Tibial nerve (tissue), 4 donors: ENCODE data around the gene NRN1L. TPM values are rescaled to one million over a fixed set of nuclear protein-coding genes. Genes with fewer than 3 reads are reported as not detected.
"Not testable (repeated sequence)": the region's sequence is repeated elsewhere in the genome, so short reads cannot be mapped to it uniquely, and the experiment has no call there.

Experiments used
- DNase-seq, 2 donors: peaks; one replicate each; pipeline ENCODE4 v3.0.0-alpha.2; 2019; ENCODE audit warnings: low spot score in 2 of 2
- H3K27ac ChIP-seq, 4 donors: fragments of 200-600 bp; sonication (generic) in 3 of 4; one replicate each; pipeline ENCODE4 v1.5.1; 2017 to 2019; ENCODE audit warnings: mild to moderate bottlenecking in 1 of 4
- H3K27me3 ChIP-seq, 2 donors: fragments of 200-600 bp; sonication (generic) in 1 of 2; one replicate each; pipeline versions ENCODE4 v1.5.1 to v1.6.0; 2017 to 2019
- H3K36me3 ChIP-seq, 3 donors: fragments of 200-600 bp; sonication (generic); one replicate each; pipeline ENCODE4 v1.5.1; 2018 to 2019
- H3K4me1 ChIP-seq, 4 donors: fragments of 200-600 bp; sonication (generic) in 3 of 4; one replicate each; pipeline ENCODE4 v1.5.1; 2017 to 2019
- H3K4me3 ChIP-seq, 4 donors: fragments of 200-600 bp; sonication (generic) in 3 of 4; one replicate each; pipeline ENCODE4 v1.5.1; 2017 to 2019; ENCODE audit warnings: mild to moderate bottlenecking in 1 of 4, moderate library complexity in 1 of 4
- H3K9me3 ChIP-seq, 4 donors: fragments of 200-600 bp; sonication (generic) in 3 of 4; one replicate each; pipeline ENCODE4 v1.5.1; 2017 to 2019
- EP300 ChIP-seq, 2 donors: sonication (generic); formaldehyde crosslinking; IDR thresholded peaks; one replicate each; pipeline ENCODE4 v1.6.1; 2017; ENCODE audit warnings: antibody characterized with exemption in 2 of 2, mild to moderate bottlenecking in 1 of 2
- POLR2A ChIP-seq, 2 donors: fragments of 450-650 bp; IDR thresholded peaks; one replicate each; pipeline ENCODE4 v1.6.1; 2017; ENCODE audit warnings: antibody characterized with exemption in 2 of 2, mild to moderate bottlenecking in 2 of 2, moderate library complexity in 2 of 2
- WGBS, 2 donors: methylation state at CpG; one replicate each; pipeline ENCODE4 v1.1.5; 2018; 5-methylcytosine and 5-hydroxymethylcytosine counted together
- total RNA-seq, 4 donors: library from RNA; depleted of rRNA; stranded (reverse); fragments of >200 nt; gene quantifications; one replicate each; pipeline ENCODE4 v1.1.0, GENCODE V29; 2016
- TF ChIP-seq, protein P1 (sequence below), 5 experiments: fragments of 200-600 bp in 3 of 5; fragments of 450-650 bp in 2 of 5; sonication (generic) in 3 of 5; IDR thresholded peaks; one replicate each; pipeline ENCODE4 v1.5.1; 2016 to 2019; ENCODE audit warnings: antibody characterized with exemption in 5 of 5, mild to moderate bottlenecking in 3 of 5, moderate library complexity in 2 of 5

The NRN1L gene
- total RNA-seq, 4 donors from 2014 or later = 2.0 to 15.1 (median 3.9) TPM

DNA sequence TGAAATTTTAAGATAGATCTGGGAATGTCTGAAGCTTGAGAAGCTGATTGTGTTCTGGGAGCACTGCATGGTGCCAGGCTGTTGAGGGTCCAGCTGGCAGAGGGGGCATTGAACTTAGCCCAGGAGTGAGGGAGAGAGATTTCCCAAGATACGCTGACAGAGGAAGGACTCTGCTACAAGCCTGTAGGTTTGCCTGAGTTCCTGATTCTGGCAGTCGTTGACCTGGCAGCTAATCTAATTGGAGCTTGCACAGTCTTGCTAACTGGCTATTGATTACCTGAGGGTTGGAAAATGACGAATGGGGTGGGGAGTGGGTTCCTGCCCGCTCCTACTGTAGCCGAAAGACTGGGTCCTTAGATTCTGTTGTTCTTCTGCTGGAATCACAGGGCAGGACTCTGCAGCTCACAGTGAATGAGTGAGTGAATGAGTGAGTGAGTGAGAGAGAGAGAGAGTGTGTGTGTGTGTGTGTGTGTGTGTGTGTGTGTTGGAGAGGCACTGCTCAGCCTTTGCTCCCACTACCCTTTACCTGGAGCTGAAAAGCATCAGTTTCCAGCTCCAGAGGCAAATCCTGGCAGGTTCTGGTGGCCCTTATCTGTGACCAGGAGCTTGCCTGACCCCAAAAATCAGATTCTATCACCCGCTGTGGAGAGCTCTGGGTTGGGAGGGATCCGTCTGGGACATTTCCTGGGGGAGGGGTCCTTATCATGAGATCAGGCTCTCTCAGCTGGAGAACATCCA, 30.2 kb downstream of the NRN1L start:
- WGBS, 2 donors = 81 to 82% methylated on average over 7 of the region's 7 CpGs

DNA sequence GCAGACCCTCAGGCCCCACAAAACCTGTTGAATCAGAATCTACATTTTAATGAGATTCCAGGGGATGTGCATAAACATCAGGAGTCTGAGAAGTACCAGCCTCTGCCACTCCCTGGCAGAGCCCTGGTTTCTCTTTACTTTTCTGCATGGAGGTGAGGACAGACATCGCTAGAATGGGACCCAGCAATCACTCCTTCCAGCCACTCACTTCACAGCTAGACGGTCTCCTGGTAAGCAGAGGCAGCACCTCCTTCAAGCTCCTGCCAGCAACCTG, 30.7 kb downstream of the NRN1L start:
- H3K4me3 ChIP-seq, H3K27ac ChIP-seq, H3K27me3 ChIP-seq, DNase-seq, H3K9me3 ChIP-seq: not testable (repeated sequence)
- peaks cover 0 to 49% (median under 1%) of the 10 kb centered on the region in 3 donors for H3K36me3 ChIP-seq
- WGBS, 2 donors = 84 to 89% methylated on average over 2 of the region's 2 CpGs
- H3K4me1 ChIP-seq = peaks cover 0 to 59% (median 4%) of the 10 kb centered on the region in 4 donors

More for the DNA sequence above, 30.2 kb downstream of the NRN1L start:
- no peak for TF ChIP-seq EP300 (IDR thresholded peaks at IDR 0.05)
- TF ChIP-seq, protein P1, sequence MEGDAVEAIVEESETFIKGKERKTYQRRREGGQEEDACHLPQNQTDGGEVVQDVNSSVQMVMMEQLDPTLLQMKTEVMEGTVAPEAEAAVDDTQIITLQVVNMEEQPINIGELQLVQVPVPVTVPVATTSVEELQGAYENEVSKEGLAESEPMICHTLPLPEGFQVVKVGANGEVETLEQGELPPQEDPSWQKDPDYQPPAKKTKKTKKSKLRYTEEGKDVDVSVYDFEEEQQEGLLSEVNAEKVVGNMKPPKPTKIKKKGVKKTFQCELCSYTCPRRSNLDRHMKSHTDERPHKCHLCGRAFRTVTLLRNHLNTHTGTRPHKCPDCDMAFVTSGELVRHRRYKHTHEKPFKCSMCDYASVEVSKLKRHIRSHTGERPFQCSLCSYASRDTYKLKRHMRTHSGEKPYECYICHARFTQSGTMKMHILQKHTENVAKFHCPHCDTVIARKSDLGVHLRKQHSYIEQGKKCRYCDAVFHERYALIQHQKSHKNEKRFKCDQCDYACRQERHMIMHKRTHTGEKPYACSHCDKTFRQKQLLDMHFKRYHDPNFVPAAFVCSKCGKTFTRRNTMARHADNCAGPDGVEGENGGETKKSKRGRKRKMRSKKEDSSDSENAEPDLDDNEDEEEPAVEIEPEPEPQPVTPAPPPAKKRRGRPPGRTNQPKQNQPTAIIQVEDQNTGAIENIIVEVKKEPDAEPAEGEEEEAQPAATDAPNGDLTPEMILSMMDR (IDR thresholded peaks at IDR 0.05) = no peak
- no peak for TF ChIP-seq POLR2A (IDR thresholded peaks at IDR 0.05)
- Histone ChIP-seq H3K4me1 (peaks cover 0 to 54% (median 4%) of the 10 kb centered on the region in 4 donors), H3K27me3 (no peaks in the 10 kb centered on the region), H3K27ac (no peak overlapping the region), H3K9me3 (no peaks in the 10 kb centered on the region), H3K36me3 (peaks cover 0 to 55% (median 6%) of the 10 kb centered on the region in 3 donors), H3K4me3 (no peak overlapping the region)
- no peak for DNase-seq

DNA sequence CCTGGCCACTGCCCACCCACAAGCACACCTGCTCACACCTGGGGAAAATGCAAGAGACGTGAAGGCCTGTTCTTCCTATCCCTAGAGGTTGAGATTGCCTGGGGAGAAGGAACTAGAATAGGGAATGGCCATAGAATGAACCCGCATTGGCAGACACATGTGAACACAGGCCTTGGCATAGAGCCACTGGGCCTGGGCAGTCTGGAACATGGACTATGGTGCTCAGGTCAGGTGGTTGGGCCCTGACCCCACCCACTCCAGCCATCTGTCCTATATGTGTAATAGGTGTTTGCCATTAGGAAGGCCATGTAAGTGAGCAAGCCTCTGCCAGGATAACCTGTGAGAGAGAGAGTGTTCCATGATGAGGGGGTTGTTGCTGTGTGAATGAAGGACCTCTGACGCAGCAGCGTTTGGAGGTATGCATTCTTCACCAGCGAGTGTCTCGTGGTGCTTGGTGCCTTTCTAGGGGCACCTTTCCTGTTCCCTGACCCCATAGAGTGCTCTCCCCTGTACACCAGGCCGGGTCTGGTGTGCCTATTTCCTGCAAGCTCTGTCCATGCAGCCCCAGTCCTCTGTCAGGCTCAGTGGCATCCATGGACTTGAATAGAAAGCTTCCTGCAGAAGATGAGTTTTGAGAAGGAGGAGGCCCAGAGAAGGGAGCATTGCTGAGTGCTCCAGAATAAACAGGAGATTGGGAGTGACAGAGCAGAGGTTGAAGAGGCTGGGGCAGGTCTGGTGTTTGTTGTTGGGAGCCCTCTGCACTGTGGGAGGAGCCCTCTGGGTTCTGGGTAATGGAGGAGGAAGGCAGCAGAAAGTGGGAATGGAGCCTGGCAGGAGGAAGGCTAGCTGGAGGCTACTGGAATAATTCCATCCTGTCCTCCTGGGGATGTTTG, 31.4 kb downstream of the NRN1L start:
- Histone ChIP-seq H3K36me3 (peaks cover 0 to 44% (median 0%) of the 10 kb centered on the region in 3 donors), H3K27ac (peak overlapping the region in 1 of 4 donors; percentile 16), H3K27me3 (no peaks in the 10 kb centered on the region), H3K9me3 (no peaks in the 10 kb centered on the region), H3K4me3 (no peak overlapping the region), H3K4me1 (peaks cover 0 to 56% (median 4%) of the 10 kb centered on the region in 4 donors)
- WGBS, 2 donors = 70 to 75% methylated on average over 7 of the region's 7 CpGs
- DNase-seq = no peak
- TF ChIP-seq EP300 (IDR thresholded peaks at IDR 0.05) = no peak
- no peak for TF ChIP-seq POLR2A (IDR thresholded peaks at IDR 0.05)
- TF ChIP-seq, protein P1 (IDR thresholded peaks at IDR 0.05) = no peak

DNA sequence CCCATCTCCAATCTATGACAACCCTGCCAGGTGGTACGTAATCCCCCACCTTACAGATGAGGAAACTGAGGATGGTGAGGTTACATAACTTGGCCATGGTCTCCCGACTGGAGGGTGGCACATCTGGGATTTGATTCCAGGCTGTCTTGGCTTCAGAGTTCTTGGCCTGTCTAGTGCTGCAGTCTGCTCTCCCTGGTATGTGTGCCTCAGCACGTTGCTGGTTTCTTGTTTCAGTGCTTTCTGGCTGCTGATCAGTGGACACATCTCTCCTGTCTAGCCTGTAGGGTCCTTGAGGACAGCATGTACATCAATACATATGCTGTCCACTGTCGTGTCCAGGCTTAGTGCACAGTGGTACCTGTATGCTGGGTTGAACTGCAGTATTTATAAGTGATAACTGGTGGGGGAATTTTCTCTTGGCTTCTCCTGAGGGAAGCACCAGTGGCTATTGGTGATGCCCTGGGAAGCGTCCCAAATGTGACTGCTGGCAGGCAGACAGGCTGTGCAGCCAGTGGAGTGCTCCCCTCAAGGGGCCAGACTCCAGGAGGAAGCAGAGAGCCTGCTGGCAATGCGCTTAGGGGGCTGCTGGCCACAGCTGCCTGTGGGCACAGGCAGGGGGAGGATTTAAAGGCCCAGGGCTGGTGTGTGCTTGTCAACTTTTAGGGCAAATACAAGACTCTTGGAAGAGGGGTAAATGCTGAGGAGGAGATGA, 32.6 kb downstream of the NRN1L start:
- H3K27ac ChIP-seq = no peak overlapping the region
- H3K9me3 ChIP-seq = no peaks in the 10 kb centered on the region

DNA sequence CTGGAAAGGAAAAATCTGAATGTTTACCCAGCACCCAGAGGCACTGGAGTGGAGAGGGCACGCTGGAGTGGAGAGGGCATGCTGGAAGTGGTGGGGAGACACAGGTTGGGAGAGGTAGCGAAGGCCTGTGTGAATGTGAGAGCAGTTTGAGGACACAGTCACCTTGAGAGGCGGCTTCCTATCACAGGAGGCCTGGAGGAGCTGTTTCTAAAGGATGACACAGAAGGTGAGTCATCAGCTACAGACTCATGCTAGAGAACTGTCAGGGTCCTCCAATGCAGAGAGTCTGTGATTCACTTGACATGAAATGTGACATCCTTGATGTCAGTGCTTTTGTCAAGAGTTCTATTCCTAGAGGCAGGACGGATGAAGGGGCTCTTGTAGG, 33.2 kb downstream of the NRN1L start:
- peaks cover 0 to 66% (median 8%) of the 10 kb centered on the region in 4 donors for H3K4me1 ChIP-seq
- WGBS, 2 donors = 83 to 87% methylated on average over 4 of the region's 4 CpGs

More for the DNA sequence above, 32.6 kb downstream of the NRN1L start:
- DNase-seq = no peak
- no peak for TF ChIP-seq POLR2A (IDR thresholded peaks at IDR 0.05)
- no peak for TF ChIP-seq EP300 (IDR thresholded peaks at IDR 0.05)
- TF ChIP-seq, protein P1 (IDR thresholded peaks at IDR 0.05) = no peak
- WGBS, 2 donors = 56% methylated on average over 6 of the region's 6 CpGs
- peaks cover 0 to 32% (median 0%) of the 10 kb centered on the region in 3 donors for H3K36me3 ChIP-seq
- no peaks in the 10 kb centered on the region for H3K27me3 ChIP-seq
- peaks cover 0 to 60% (median 8%) of the 10 kb centered on the region in 4 donors for H3K4me1 ChIP-seq
- no peak overlapping the region for H3K4me3 ChIP-seq

More for the DNA sequence above, 33.2 kb downstream of the NRN1L start:
- no peak overlapping the region for H3K4me3 ChIP-seq
- no peaks in the 10 kb centered on the region for H3K27me3 ChIP-seq
- peaks cover 0 to 29% (median 0%) of the 10 kb centered on the region in 3 donors for H3K36me3 ChIP-seq
- no peak for DNase-seq
- H3K27ac ChIP-seq = no peak overlapping the region
- no peaks in the 10 kb centered on the region for H3K9me3 ChIP-seq
- TF ChIP-seq, protein P1 (IDR thresholded peaks at IDR 0.05) = no peak
- TF ChIP-seq POLR2A (IDR thresholded peaks at IDR 0.05) (no peak), EP300 (IDR thresholded peaks at IDR 0.05) (no peak)
